Stomach (tissue), 9 donors: ENCODE measurements around the gene RDH12. TPM values are rescaled to one million over a fixed set of nuclear protein-coding genes. Genes with fewer than 3 reads are reported as not detected.

ENCODE experiments used
- DNase-seq, 2 donors: peaks; one replicate each; pipeline versions ENCODE4 v3.0.0 to v3.0.0-alpha.2; 2013 to 2019
- H3K27ac ChIP-seq, 5 donors: fragments of 200-600 bp in 4 of 5; sonication (generic) in 4 of 5; one replicate each; pipeline ENCODE4 v1.5.1; 2013 to 2019; ENCODE audit warnings: mild to moderate bottlenecking in 1 of 5, moderate library complexity in 1 of 5
- H3K27me3 ChIP-seq, 3 donors: fragments of 200-600 bp; sonication (generic); one replicate each; pipeline ENCODE4 v1.5.1; 2017 to 2019; ENCODE audit warnings: mixed run types in 1 of 3
- H3K36me3 ChIP-seq, 4 donors: fragments of 200-600 bp; sonication (generic); 1 replicate in 3 of 4; 2 replicates in 1 of 4; pipeline ENCODE4 v1.5.1; 2016 to 2019
- H3K4me1 ChIP-seq, 4 donors: fragments of 200-600 bp; sonication (generic); one replicate each; pipeline ENCODE4 v1.5.1; 2016 to 2019
- H3K4me3 ChIP-seq, 4 donors: fragments of 200-600 bp; sonication (generic) in 3 of 4; one replicate each; pipeline ENCODE4 v1.5.1; 2016 to 2019; ENCODE audit warnings: mild to moderate bottlenecking in 1 of 4
- H3K9me3 ChIP-seq, 4 donors: fragments of 200-600 bp; sonication (generic); one replicate each; pipeline ENCODE4 v1.5.1; 2016 to 2019
- CTCF ChIP-seq, 7 experiments: fragments of 450-650 bp in 4 of 7; fragments of 200-600 bp in 3 of 7; sonication (generic) in 3 of 7; IDR thresholded peaks; one replicate each; pipeline ENCODE4 v1.5.1; 2016 to 2019; ENCODE audit warnings: antibody characterized with exemption in 7 of 7, control low read depth in 2 of 7, mild to moderate bottlenecking in 1 of 7
- EP300 ChIP-seq: sonication (generic); formaldehyde crosslinking; IDR thresholded peaks from one replicate; pipeline ENCODE4 v1.6.1; 2017; ENCODE audit warnings: antibody characterized with exemption
- POLR2A ChIP-seq, 4 donors: fragments of 450-650 bp; IDR thresholded peaks; one replicate each; pipeline ENCODE4 v1.6.1; 2016; ENCODE audit warnings: antibody characterized with exemption in 4 of 4, control low read depth in 2 of 4, mild to moderate bottlenecking in 1 of 4, moderate library complexity in 1 of 4
- POLR2AphosphoS5 ChIP-seq, 3 donors: sonication (generic); formaldehyde crosslinking; IDR thresholded peaks; one replicate each; pipeline ENCODE4 v1.6.1; 2016; ENCODE audit warnings: antibody characterized with exemption in 3 of 3
- WGBS, 5 donors: extraction: QIAGEN DNeasy Blood & Tissue Kit in 3 of 5; methylation state at CpG; one replicate each; pipeline versions ENCODE4 v1.1.5 to v1.1.7; 2013 to 2018; 5-methylcytosine and 5-hydroxymethylcytosine counted together
- intact Hi-C: fragments of 100-400 bp; cut with DNase I; formaldehyde crosslinking; loops from one replicate; pipeline ENCODE4 v1.15.1; 2023; ENCODE audit warnings: low total_unique reads
- polyA plus RNA-seq, 3 donors: library from polyadenylated mRNA; stranded (reverse); fragments of 200-250 nt; gene quantifications; one replicate each; pipeline ENCODE4 v1.2.3, GENCODE V29; 2013
- total RNA-seq, 5 donors: library from RNA; depleted of rRNA; stranded (reverse); fragments of >200 nt; gene quantifications; one replicate each; pipeline versions ENCODE4 v1.1.0 to v1.2.3, GENCODE V29; 2014 to 2016
- donor health status: healthy with polysubstance abuse.
- donor health status: Bipolar disorder and iron deficiency.
- donor health status: healthy.

RDH12 gene
- total and polyA plus RNA-seq, 8 donors = 0.45 to 15.4 (median 5.4) TPM; not detected in 2

- H3K4me1 ChIP-seq = peaks cover 0 to 13% (median 0%) of the 10 kb centered on the region in 4 donors
- H3K27me3 ChIP-seq = no peaks in the 10 kb centered on the region
- 75 to 87% (median 83%) methylated on average over 5 of the region's 5 CpGs for WGBS, 5 donors
- intact Hi-C loops = no loop called here
- H3K9me3 ChIP-seq = no peaks in the 10 kb centered on the region
- H3K36me3 ChIP-seq = peaks cover 37 to 97% (median 87%) of the 10 kb centered on the region in 4 donors
- no peak for DNase-seq
- no peak overlapping the region for H3K27ac ChIP-seq
- no peak overlapping the region for H3K4me3 ChIP-seq
- TF ChIP-seq EP300 (no peak), POLR2AphosphoS5 (IDR thresholded peaks at IDR 0.05) (no peak), CTCF (IDR thresholded peaks at IDR 0.05) (no peak), POLR2A (IDR thresholded peaks at IDR 0.05) (no peak)
Measured at GRCh38 chr14:67762051-67762450, 60.4 kb downstream of the RDH12 start.

GRCh38 chr14:67763158-67763822 is 61.6 kb downstream of the RDH12 start:
- Histone ChIP-seq H3K27me3 (no peaks in the 10 kb centered on the region), H3K27ac (no peak overlapping the region)
- TF ChIP-seq EP300 = no peak

GRCh38 chr14:67764496-67764895 is 62.8 kb downstream of the RDH12 start:
- H3K9me3 ChIP-seq = no peaks in the 10 kb centered on the region
- peaks cover 43 to 100% (median 99%) of the 10 kb centered on the region in 4 donors for H3K36me3 ChIP-seq
- H3K4me1 ChIP-seq = peaks cover 0 to 19% (median 0%) of the 10 kb centered on the region in 4 donors
- peak in 1 of 2 donors; percentile 69 for DNase-seq
- no peaks in the 10 kb centered on the region for H3K27me3 ChIP-seq
- no peak overlapping the region for H3K4me3 ChIP-seq
- 85 to 92% (median 92%) methylated on average over 4 of the region's 4 CpGs for WGBS, 5 donors
- no peak overlapping the region for H3K27ac ChIP-seq
- TF ChIP-seq EP300 = no peak
- TF ChIP-seq POLR2AphosphoS5 (IDR thresholded peaks at IDR 0.05) = no peak
- TF ChIP-seq POLR2A (IDR thresholded peaks at IDR 0.05) = no peak
- TF ChIP-seq CTCF (IDR thresholded peaks at IDR 0.05) = no peak
- intact Hi-C loops = no loop called here

More at GRCh38 chr14:67763158-67763822, 61.6 kb downstream of the RDH12 start:
- WGBS, 5 donors = 65 to 84% (median 69%) methylated on average over 4 of the region's 4 CpGs
- intact Hi-C loops = no loop called here
- no peak overlapping the region for H3K4me3 ChIP-seq
- peaks cover 0 to 15% (median 0%) of the 10 kb centered on the region in 4 donors for H3K4me1 ChIP-seq
- no peaks in the 10 kb centered on the region for H3K9me3 ChIP-seq
- peaks cover 39 to 97% (median 92%) of the 10 kb centered on the region in 4 donors for H3K36me3 ChIP-seq
- peak in 1 of 2 donors; percentile 79 for DNase-seq

- H3K27ac ChIP-seq = peak overlapping the region in 2 of 5 donors; percentile 3 to 11
- H3K9me3 ChIP-seq = no peaks in the 10 kb centered on the region
- peak in 1 of 2 donors; percentile 88 for DNase-seq
- no peak overlapping the region for H3K4me3 ChIP-seq
- intact Hi-C loops = no loop called here
- no peaks in the 10 kb centered on the region for H3K27me3 ChIP-seq
- H3K4me1 ChIP-seq = peaks cover 0 to 19% (median 0%) of the 10 kb centered on the region in 4 donors
- TF ChIP-seq EP300 = no peak
- peak in 1 of 3 donors; percentile 30 for TF ChIP-seq POLR2AphosphoS5 (IDR thresholded peaks at IDR 0.05)
- H3K36me3 ChIP-seq = peaks cover 46 to 100% (median 99%) of the 10 kb centered on the region in 4 donors
- WGBS, 5 donors = 68 to 79% (median 74%) methylated on average over 5 of the region's 5 CpGs
Measured at GRCh38 chr14:67765192-67765834, 63.6 kb downstream of the RDH12 start.

GRCh38 chr14:67766035-67766680 is 64.5 kb downstream of the RDH12 start:
- 72 to 78% (median 75%) methylated on average over 8 to 10 of the region's 10 CpGs for WGBS, 5 donors
- H3K4me1 ChIP-seq = peaks cover 0 to 19% (median 0%) of the 10 kb centered on the region in 4 donors
- H3K36me3 ChIP-seq = peaks cover 42 to 100% (median 98%) of the 10 kb centered on the region in 4 donors
- H3K9me3 ChIP-seq = no peaks in the 10 kb centered on the region
- no peak for TF ChIP-seq POLR2A (IDR thresholded peaks at IDR 0.05)
- no peak for TF ChIP-seq CTCF (IDR thresholded peaks at IDR 0.05)
- no peak for TF ChIP-seq EP300
- no peak for TF ChIP-seq POLR2AphosphoS5 (IDR thresholded peaks at IDR 0.05)
- intact Hi-C loops = no loop called here
- DNase-seq = peak in 1 of 2 donors; percentile 32
- no peaks in the 10 kb centered on the region for H3K27me3 ChIP-seq
- no peak overlapping the region for H3K4me3 ChIP-seq
- peak overlapping the region in 1 of 5 donors; percentile 11 for H3K27ac ChIP-seq
